Measurements from ENCODE around the gene DDX3X. TPM values are rescaled to one million over a fixed set of nuclear protein-coding genes. Genes with fewer than 3 reads are reported as not detected.

The DDX3X gene
- total and polyA plus RNA-seq, 3 donors from 2014 or later: 121 to 157 (median 133) TPM

DNA sequence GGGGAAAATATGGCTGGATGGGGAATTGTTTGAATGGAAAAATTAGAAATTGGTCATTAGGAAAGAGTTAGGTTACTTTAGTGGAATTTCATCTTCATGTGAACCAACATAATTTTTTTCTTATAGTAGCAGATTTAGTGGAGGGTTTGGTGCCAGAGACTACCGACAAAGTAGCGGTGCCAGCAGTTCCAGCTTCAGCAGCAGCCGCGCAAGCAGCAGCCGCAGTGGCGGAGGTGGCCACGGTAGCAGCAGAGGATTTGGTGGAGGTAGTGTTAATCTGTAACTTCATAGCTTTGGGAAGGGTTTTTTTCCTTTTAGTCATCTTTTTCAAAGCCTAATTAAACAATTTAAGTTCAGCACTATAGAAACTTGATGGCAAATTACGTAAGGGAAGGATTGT lies 13.2 kb downstream of the DDX3X start:
- no peaks in the 10 kb centered on the region for H3K36me3 ChIP-seq (ENCODE audit: low read depth, missing control alignments)
- H3K9me3 ChIP-seq: no peaks in the 10 kb centered on the region
- intact Hi-C loops (cut with DNase I; ENCODE audit: low total_unique reads): no loop called here
- DNase-seq: no peak
- H3K4me3 ChIP-seq: no peak overlapping the region
- TF ChIP-seq, protein P1, sequence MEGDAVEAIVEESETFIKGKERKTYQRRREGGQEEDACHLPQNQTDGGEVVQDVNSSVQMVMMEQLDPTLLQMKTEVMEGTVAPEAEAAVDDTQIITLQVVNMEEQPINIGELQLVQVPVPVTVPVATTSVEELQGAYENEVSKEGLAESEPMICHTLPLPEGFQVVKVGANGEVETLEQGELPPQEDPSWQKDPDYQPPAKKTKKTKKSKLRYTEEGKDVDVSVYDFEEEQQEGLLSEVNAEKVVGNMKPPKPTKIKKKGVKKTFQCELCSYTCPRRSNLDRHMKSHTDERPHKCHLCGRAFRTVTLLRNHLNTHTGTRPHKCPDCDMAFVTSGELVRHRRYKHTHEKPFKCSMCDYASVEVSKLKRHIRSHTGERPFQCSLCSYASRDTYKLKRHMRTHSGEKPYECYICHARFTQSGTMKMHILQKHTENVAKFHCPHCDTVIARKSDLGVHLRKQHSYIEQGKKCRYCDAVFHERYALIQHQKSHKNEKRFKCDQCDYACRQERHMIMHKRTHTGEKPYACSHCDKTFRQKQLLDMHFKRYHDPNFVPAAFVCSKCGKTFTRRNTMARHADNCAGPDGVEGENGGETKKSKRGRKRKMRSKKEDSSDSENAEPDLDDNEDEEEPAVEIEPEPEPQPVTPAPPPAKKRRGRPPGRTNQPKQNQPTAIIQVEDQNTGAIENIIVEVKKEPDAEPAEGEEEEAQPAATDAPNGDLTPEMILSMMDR (IDR thresholded peaks at IDR 0.05): no peak
- no peak for TF ChIP-seq POLR2A (IDR thresholded peaks at IDR 0.05)
- 93 to 96% methylated on average over 8 of the region's 8 CpGs for WGBS, 2 donors
- no peaks in the 10 kb centered on the region for H3K27me3 ChIP-seq
- no peak overlapping the region for H3K27ac ChIP-seq
- H3K4me1 ChIP-seq: no peaks in the 10 kb centered on the region

DNA sequence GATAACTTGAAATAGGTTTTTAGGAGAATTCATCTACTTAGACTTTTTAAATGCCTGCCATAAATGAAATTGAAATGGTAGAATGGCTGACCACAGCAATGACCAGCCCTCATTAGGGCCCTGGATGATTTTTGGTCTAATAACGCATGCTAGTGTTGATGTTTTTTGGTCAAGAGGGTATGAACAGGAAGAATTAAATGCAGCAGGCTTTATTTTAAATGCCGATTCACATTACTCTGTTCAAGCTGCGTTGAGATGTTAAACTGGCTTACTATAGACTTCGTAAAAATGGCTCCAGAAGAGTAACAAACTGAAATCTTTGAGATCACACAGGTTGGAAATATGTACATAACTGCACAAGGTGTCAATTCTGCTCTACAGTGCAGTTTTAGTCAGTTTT lies 14.6 kb downstream of the DDX3X start:
- no peaks in the 10 kb centered on the region for H3K27me3 ChIP-seq
- H3K4me1 ChIP-seq: no peaks in the 10 kb centered on the region
- no peak overlapping the region for H3K27ac ChIP-seq
- 95 to 100% methylated on average over 4 of the region's 4 CpGs for WGBS, 2 donors
- no peak for TF ChIP-seq POLR2A (IDR thresholded peaks at IDR 0.05)
- TF ChIP-seq, protein P1 (IDR thresholded peaks at IDR 0.05): no peak
- H3K9me3 ChIP-seq: no peaks in the 10 kb centered on the region
- no peak for DNase-seq
- H3K4me3 ChIP-seq: no peak overlapping the region
- no peaks in the 10 kb centered on the region for H3K36me3 ChIP-seq (ENCODE audit: low read depth, missing control alignments)
- intact Hi-C loops (cut with DNase I; ENCODE audit: low total_unique reads): no loop called here

DNA sequence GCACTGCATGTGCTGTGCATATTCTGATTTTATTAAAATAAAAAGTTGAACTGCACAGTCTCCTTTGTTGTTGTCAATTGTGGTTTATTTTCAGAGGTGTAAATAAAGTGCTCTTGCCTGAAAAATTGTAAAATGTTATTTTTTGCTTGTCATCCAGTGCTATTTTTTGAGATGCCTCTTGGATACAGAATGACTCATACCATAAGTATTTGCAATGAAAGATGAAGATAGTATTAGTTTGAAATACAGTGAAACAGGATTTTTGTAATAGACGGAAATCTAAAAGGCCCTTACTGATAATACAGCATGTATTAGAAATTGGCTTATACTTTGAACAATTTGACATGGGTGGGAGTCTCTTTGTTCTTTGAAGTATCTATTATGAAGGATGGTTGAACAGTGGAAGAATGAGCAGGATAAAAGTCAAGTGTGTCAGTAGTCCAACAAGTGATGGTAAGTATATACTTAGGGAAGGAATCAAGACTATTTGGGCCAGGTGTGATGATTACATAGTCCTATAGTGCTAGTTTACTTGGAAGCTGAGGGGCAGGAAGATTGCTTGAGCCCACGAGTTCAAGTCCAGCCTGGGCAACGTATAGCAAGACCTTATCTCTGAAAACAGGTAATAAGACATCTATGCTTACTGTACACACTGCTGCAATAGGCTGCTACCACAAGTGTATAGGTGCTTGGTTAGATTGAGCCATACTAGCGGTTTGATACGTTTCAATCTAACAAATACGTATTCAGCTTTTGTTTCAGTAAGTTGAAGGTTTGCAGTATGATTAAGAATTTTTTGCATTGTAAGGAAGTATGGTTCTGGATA lies 16.4 kb downstream of the DDX3X start:
- no peak for TF ChIP-seq POLR2A (IDR thresholded peaks at IDR 0.05)
- TF ChIP-seq, protein P1 (IDR thresholded peaks at IDR 0.05): no peak
- Histone ChIP-seq H3K4me3 (no peak overlapping the region), H3K27ac (no peak overlapping the region), H3K9me3 (no peaks in the 10 kb centered on the region), H3K27me3 (no peaks in the 10 kb centered on the region), H3K4me1 (no peaks in the 10 kb centered on the region), H3K36me3 (ENCODE audit: low read depth, missing control alignments) (no peaks in the 10 kb centered on the region)
- no peak for DNase-seq
- WGBS, 2 donors: 63 to 84% methylated on average over 6 of the region's 6 CpGs
- intact Hi-C loops (cut with DNase I; ENCODE audit: low total_unique reads): no loop called here

DNA sequence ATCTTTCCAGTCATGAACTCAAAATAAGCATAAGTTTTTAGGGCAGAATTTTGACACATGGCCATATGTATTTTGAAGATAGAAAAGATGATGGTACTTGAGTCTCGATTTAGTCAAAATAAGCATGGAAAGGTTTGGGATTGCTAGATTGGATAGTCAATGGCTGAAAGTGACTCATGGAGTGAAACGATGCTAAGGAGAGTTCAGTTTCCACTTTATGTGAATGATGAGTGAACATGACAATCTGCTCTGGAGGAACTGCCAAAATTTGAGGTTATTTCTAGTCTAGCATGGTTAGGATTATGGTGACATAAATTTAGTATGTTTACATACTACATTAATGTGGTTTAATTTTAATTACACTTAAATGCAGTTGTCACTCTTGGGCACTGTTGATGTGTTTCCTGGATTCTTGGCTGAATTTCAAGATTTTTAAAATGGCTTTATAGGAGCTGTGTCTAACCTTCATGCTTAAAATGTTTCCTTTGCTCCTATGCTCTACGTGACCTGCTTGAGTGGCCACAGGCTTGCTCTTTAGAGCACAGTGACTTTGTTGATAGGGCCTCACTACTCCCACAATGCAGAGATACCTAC lies 17.1 kb downstream of the DDX3X start:
- Histone ChIP-seq H3K4me1 (no peaks in the 10 kb centered on the region), H3K4me3 (no peak overlapping the region), H3K27me3 (no peaks in the 10 kb centered on the region), H3K9me3 (no peaks in the 10 kb centered on the region), H3K27ac (no peak overlapping the region), H3K36me3 (ENCODE audit: low read depth, missing control alignments) (no peaks in the 10 kb centered on the region)
- DNase-seq: no peak
- WGBS, 2 donors: 48 to 58% methylated on average over 2 to 3 of the region's 3 CpGs
- intact Hi-C loops (cut with DNase I; ENCODE audit: low total_unique reads): no loop called here
- TF ChIP-seq POLR2A (IDR thresholded peaks at IDR 0.05): no peak
- TF ChIP-seq, protein P1 (IDR thresholded peaks at IDR 0.05): no peak

Measured in testis (tissue), 3 donors.